ENCODE results near the gene WDPCP.

WDPCP gene

GRCh38 chr2:63345285-63345633 is 243.0 kb downstream of the WDPCP start:
- Histone ChIP-seq H3K36me3 (no peaks in the 10 kb centered on the region), H3K9me3 (peaks cover 4% of the 10 kb centered on the region), H3K4me1 (ENCODE audit: control insufficient read depth in 1 of 2, insufficient read depth in 1 of 2, low read depth in 1 of 2, low read length in 1 of 2) (no peaks in the 10 kb centered on the region), H3K27me3 (no peaks in the 10 kb centered on the region), H3K4me3 (ENCODE audit: low read depth in 1 of 2, low read length in 1 of 2) (no peak overlapping the region), H3K27ac (no peak overlapping the region)
- TF ChIP-seq, protein P1, sequence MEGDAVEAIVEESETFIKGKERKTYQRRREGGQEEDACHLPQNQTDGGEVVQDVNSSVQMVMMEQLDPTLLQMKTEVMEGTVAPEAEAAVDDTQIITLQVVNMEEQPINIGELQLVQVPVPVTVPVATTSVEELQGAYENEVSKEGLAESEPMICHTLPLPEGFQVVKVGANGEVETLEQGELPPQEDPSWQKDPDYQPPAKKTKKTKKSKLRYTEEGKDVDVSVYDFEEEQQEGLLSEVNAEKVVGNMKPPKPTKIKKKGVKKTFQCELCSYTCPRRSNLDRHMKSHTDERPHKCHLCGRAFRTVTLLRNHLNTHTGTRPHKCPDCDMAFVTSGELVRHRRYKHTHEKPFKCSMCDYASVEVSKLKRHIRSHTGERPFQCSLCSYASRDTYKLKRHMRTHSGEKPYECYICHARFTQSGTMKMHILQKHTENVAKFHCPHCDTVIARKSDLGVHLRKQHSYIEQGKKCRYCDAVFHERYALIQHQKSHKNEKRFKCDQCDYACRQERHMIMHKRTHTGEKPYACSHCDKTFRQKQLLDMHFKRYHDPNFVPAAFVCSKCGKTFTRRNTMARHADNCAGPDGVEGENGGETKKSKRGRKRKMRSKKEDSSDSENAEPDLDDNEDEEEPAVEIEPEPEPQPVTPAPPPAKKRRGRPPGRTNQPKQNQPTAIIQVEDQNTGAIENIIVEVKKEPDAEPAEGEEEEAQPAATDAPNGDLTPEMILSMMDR (IDR thresholded peaks at IDR 0.05) = no peak

DNA sequence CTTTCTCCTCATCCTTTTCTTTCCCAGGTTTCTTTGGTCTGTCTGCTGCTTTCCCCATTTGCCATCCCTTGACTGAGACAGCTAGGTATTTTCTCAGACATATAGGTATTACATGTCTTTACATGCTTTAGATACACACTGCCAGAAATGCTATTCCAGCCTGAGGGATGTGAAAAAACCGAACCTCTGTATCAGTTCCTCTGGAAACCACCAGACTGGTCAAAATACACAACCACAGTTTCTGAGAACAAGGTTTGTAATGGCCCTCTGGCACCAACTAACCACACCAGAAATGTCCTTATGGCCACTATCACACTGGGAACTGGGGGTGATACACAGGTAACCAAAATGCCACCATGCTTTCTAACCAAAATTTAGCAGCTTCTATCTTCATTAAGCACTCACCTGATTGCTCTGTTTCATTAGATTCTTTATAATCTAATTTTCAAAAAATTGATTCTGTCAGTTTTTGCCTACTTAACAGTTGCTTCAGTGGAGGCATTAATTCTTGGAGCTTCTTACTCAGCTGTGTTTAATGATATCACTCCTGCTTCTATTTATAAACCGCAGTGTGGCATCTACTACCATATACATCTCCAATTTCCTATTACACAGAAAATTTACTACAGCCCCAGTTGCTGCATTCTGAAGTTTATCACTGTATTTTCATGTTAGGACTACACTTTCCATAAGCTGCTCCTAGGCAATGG is 243.5 kb downstream of the WDPCP start:
- no peak overlapping the region for H3K4me3 ChIP-seq (ENCODE audit: low read depth in 1 of 2, low read length in 1 of 2)
- no peaks in the 10 kb centered on the region for H3K4me1 ChIP-seq (ENCODE audit: control insufficient read depth in 1 of 2, insufficient read depth in 1 of 2, low read depth in 1 of 2, low read length in 1 of 2)
- H3K27ac ChIP-seq = no peak overlapping the region
- no peaks in the 10 kb centered on the region for H3K27me3 ChIP-seq
- H3K9me3 ChIP-seq = peaks cover 4% of the 10 kb centered on the region
- no peaks in the 10 kb centered on the region for H3K36me3 ChIP-seq
- TF ChIP-seq, protein P1 (IDR thresholded peaks at IDR 0.05) = no peak

DNA sequence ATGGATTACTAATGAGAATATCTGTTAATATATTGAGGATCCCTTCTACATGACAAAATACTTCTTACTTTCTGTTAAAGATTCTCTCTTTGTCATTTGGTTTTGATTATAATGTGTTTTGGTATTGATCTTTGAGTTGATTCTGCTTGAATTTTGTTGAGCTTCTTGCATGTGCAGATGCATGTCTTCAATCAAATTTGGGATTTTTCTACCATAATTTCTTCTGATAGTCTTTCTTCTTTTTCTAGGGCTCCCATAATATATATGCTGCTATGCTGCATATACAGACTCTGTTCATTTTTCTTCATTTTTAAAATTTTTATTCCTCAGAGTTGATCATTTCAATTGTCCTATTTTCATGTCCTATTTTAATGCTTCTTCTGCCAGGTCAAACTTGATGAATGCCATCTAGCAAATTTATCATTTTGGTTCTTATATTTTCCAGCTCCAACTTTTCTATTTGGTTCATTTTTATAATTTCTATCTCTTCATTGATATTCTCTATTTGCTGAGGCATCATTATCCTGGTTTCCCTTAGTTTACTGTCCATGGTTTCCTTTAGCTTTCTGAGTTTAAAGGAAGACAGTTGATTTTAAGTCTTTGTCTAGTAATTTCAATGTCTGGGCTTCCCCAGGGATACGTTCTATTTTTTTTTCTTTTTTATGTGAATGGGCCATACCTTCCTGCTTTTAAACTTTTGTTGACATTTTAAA is 244.7 kb downstream of the WDPCP start:
- Histone ChIP-seq H3K27me3 (no peaks in the 10 kb centered on the region), H3K27ac (no peak overlapping the region), H3K36me3 (no peaks in the 10 kb centered on the region), H3K9me3 (peaks cover 4% of the 10 kb centered on the region), H3K4me3 (ENCODE audit: low read depth in 1 of 2, low read length in 1 of 2) (no peak overlapping the region), H3K4me1 (ENCODE audit: control insufficient read depth in 1 of 2, insufficient read depth in 1 of 2, low read depth in 1 of 2, low read length in 1 of 2) (no peaks in the 10 kb centered on the region)
- TF ChIP-seq, protein P1 (IDR thresholded peaks at IDR 0.05) = no peak

DNA sequence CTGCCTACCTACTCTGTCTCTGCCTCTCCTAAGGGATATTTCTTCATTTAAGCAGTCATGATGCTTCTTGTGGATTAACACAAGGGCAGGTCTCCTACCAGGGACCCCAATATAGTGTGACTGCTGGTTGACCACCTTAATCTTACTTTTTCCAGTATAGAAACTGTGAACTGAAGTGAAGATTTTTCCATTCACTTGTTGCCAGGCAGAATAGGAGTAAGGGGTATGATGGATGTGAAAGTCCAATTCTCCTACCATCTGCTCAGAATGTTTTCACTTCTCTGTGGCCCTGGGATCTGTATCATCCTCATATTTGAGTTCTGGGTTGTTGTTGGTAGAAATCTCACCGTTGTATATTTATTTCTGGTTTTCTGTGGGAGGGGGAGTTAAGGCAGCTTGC is 247.8 kb downstream of the WDPCP start:
- H3K4me3 ChIP-seq (ENCODE audit: low read depth in 1 of 2, low read length in 1 of 2) = no peak overlapping the region
- TF ChIP-seq, protein P1 (IDR thresholded peaks at IDR 0.05) = no peak
- peaks cover 4% of the 10 kb centered on the region for H3K9me3 ChIP-seq
- no peaks in the 10 kb centered on the region for H3K4me1 ChIP-seq (ENCODE audit: control insufficient read depth in 1 of 2, insufficient read depth in 1 of 2, low read depth in 1 of 2, low read length in 1 of 2)
- H3K27ac ChIP-seq = no peak overlapping the region
- no peaks in the 10 kb centered on the region for H3K36me3 ChIP-seq
- H3K27me3 ChIP-seq = no peaks in the 10 kb centered on the region

DNA sequence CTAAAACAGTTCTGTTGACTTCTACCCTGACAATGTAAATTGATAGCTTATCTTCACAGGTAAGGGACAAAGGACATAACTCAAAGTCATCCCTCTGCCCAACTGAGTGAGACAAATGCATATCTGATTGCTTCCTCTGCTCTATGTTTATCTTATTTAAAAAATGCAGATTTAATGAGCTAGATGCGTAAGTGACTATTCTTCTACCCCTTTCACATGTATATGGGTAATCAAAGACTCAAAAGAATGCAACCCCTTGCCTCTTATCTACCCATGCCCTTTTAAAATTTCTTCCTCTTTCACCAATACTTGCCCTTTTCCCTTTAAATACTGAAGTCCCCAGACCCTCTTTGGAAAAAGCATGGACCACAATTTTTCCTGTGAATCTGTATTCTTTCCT is 253.4 kb downstream of the WDPCP start:
- H3K4me3 ChIP-seq (ENCODE audit: low read depth in 1 of 2, low read length in 1 of 2) = no peak overlapping the region
- H3K36me3 ChIP-seq = no peaks in the 10 kb centered on the region
- no peak overlapping the region for H3K27ac ChIP-seq
- H3K9me3 ChIP-seq = no peaks in the 10 kb centered on the region
- TF ChIP-seq, protein P1 (IDR thresholded peaks at IDR 0.05) = no peak
- H3K4me1 ChIP-seq (ENCODE audit: control insufficient read depth in 1 of 2, insufficient read depth in 1 of 2, low read depth in 1 of 2, low read length in 1 of 2) = no peaks in the 10 kb centered on the region
- H3K27me3 ChIP-seq = no peaks in the 10 kb centered on the region
